Activated CD4-positive, CD25-positive, alpha-beta regulatory T cell treated with anti-CD3 and anti-CD28 coated beads, Interleukin-2, amount 50 U/mL, for 24 hours (primary cell): ENCODE results near the gene EIF3L.

Experiments
- ATAC-seq, 2 donors: fragments of 150-1000 bp; cut with Tn5 transposase; one replicate each; pipeline ENCODE4 v1.10.0; 2021; ENCODE audit warnings: mild to moderate bottlenecking in 1 of 2, moderate library complexity in 1 of 2

The EIF3L gene

GRCh38 chr22:37930270-37930951, 81.2 kb downstream of the EIF3L start:
- peak in 1 of 2 donors; percentile 18 for ATAC-seq

- no peak for ATAC-seq
Observed at GRCh38 chr22:37930952-37931440, 81.8 kb downstream of the EIF3L start.

GRCh38 chr22:37931893-37932389, 82.7 kb downstream of the EIF3L start:
- ATAC-seq = no peak

DNA sequence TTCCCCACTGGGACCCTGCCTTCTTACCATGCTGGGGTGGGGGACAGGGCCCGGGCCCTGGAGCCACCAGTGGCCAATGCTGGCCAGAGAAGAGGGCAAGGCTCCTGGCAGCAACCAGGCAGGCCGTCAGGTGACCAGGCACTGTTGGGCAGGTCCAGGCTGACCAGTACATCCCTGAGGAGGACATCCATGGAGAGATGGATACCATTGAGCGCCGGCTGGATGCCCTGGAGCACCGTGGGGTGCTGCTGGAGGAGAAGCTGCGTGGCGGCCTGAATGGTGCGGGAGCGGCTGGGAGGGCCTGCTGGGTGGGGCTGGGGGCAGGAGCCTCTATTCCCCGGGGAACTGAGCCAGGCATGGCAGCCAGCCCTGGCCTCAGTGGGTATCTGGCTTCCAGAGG, 83.2 kb downstream of the EIF3L start:
- ATAC-seq = no peak

- no peak for ATAC-seq
Observed at GRCh38 chr22:37932821-37933578, 83.8 kb downstream of the EIF3L start.

- ATAC-seq = peak; percentile 98 to 99
Observed at GRCh38 chr22:37933711-37934376, 84.6 kb downstream of the EIF3L start.
